ENCODE results near the gene AFAP1.

AFAP1 gene

GRCh38 chr4:7802093-7802726, 137.5 kb downstream of the AFAP1 start:
- peak; percentile 84 for DNase-seq (ENCODE audit: low spot score)

GRCh38 chr4:7801641-7802040, 138.0 kb downstream of the AFAP1 start:
- DNase-seq (ENCODE audit: low spot score), result no peak

GRCh38 chr4:7801001-7801400, 138.7 kb downstream of the AFAP1 start:
- DNase-seq (ENCODE audit: low spot score), result no peak

GRCh38 chr4:7800410-7800809, 139.3 kb downstream of the AFAP1 start:
- DNase-seq (ENCODE audit: low spot score), result no peak

- DNase-seq (ENCODE audit: low spot score), result no peak
Observed at GRCh38 chr4:7799736-7800135, 139.9 kb downstream of the AFAP1 start.

- no peak for DNase-seq (ENCODE audit: low spot score)
Observed at GRCh38 chr4:7799306-7799705, 140.4 kb downstream of the AFAP1 start.

- DNase-seq (ENCODE audit: low spot score), result no peak
Observed at GRCh38 chr4:7798178-7798995, 141.3 kb downstream of the AFAP1 start.

GRCh38 chr4:7797330-7797729, 142.3 kb downstream of the AFAP1 start:
- DNase-seq (ENCODE audit: low spot score), result no peak

GRCh38 chr4:7795983-7796382, 143.7 kb downstream of the AFAP1 start:
- no peak for DNase-seq (ENCODE audit: low spot score)

GRCh38 chr4:7793186-7793585, 146.5 kb downstream of the AFAP1 start:
- DNase-seq (ENCODE audit: low spot score), result no peak

- no peak for DNase-seq (ENCODE audit: low spot score)
Observed at GRCh38 chr4:7792616-7793015, 147.0 kb downstream of the AFAP1 start.

- no peak for DNase-seq (ENCODE audit: low spot score)
Observed at GRCh38 chr4:7790999-7791398, 148.7 kb downstream of the AFAP1 start.

- DNase-seq (ENCODE audit: low spot score), result no peak
Observed at GRCh38 chr4:7790023-7790422, 149.6 kb downstream of the AFAP1 start.

- DNase-seq (ENCODE audit: low spot score), result no peak
Observed at GRCh38 chr4:7788694-7789425, 150.8 kb downstream of the AFAP1 start.

GRCh38 chr4:7788193-7788592, 151.5 kb downstream of the AFAP1 start:
- DNase-seq (ENCODE audit: low spot score), result no peak

- DNase-seq (ENCODE audit: low spot score), result no peak
Observed at GRCh38 chr4:7787681-7788141, 151.9 kb downstream of the AFAP1 start.

GRCh38 chr4:7787067-7787466, 152.6 kb downstream of the AFAP1 start:
- DNase-seq (ENCODE audit: low spot score), result no peak

GRCh38 chr4:7786517-7786916, 153.1 kb downstream of the AFAP1 start:
- DNase-seq (ENCODE audit: low spot score), result no peak

GRCh38 chr4:7786040-7786439, 153.6 kb downstream of the AFAP1 start:
- DNase-seq (ENCODE audit: low spot score), result no peak

GRCh38 chr4:7785017-7785416, 154.6 kb downstream of the AFAP1 start:
- DNase-seq (ENCODE audit: low spot score), result no peak

GRCh38 chr4:7784131-7784870, 155.4 kb downstream of the AFAP1 start:
- no peak for DNase-seq (ENCODE audit: low spot score)

GRCh38 chr4:7783541-7783940, 156.1 kb downstream of the AFAP1 start:
- DNase-seq (ENCODE audit: low spot score), result no peak

Measured in cerebellar cortex (tissue), 1 donor.